GM12801 (cell line): Measurements from ENCODE around the gene ZNRF2.

Experiments used
- TF ChIP-seq, protein P1 (sequence below): IDR thresholded peaks from one replicate; pipeline ENCODE4 v1.5.1; 2011; ENCODE audit warnings: control low read depth; ENCODE audit not compliant: insufficient read length; ENCODE audit errors: extremely low read depth

The ZNRF2 gene

DNA sequence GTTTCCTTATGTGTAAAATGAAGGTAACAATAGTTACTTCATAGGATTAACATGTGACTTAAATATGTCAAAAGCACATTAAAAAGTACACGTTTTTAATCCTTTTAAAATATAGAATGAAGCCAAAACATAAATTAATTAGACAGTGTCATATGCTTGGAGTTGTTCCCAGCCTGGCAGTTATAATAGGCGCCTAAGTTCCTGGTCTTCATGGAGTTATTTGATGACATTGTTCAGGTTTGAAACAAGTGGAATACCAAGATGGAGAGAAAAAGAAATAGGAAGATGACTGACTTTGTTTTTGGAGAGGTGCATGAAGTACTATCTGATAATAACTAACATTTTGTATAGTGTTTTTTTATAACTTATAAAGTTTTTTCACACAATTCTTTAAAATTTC, 67.3 kb downstream of the ZNRF2 start:
- TF ChIP-seq, protein P1, sequence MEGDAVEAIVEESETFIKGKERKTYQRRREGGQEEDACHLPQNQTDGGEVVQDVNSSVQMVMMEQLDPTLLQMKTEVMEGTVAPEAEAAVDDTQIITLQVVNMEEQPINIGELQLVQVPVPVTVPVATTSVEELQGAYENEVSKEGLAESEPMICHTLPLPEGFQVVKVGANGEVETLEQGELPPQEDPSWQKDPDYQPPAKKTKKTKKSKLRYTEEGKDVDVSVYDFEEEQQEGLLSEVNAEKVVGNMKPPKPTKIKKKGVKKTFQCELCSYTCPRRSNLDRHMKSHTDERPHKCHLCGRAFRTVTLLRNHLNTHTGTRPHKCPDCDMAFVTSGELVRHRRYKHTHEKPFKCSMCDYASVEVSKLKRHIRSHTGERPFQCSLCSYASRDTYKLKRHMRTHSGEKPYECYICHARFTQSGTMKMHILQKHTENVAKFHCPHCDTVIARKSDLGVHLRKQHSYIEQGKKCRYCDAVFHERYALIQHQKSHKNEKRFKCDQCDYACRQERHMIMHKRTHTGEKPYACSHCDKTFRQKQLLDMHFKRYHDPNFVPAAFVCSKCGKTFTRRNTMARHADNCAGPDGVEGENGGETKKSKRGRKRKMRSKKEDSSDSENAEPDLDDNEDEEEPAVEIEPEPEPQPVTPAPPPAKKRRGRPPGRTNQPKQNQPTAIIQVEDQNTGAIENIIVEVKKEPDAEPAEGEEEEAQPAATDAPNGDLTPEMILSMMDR = no peak

DNA sequence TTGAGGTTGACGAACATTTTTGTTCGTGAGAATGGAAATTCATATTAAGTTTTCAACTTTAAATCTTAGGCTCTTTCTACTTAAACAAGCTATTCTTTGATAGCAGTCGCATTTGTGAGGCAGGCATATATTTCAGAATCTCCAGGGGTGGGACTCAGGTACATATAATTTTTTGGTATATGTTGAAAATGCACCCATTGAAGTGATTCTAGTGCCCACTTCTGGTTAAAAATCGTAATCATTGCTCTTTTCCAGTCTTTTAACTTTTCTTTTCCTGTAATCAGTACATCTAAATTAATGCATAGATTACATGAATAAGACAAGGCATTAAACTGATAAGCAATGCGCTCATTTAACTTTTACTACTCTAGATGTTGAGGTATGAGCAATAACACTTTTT, 67.8 kb downstream of the ZNRF2 start:
- TF ChIP-seq, protein P1 = no peak

DNA sequence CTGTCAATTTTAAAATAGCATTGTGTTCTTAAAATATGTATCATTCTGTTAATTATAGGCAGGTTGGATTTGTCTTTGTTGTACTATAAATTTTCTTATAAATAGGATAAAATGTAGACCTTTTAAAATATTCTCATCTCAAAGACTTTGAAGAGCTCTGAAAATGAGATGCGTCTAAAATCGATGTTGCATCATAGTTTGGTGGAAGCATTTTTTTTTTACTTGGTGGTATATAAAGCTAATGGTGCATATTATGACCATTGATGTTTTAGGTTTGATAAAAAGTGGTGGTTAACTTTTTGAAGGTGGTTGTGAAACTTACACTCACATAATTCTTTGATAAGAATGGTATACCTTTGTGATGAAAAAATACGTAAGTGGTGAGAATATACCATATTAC, 69.1 kb downstream of the ZNRF2 start:
- TF ChIP-seq, protein P1 = no peak

DNA sequence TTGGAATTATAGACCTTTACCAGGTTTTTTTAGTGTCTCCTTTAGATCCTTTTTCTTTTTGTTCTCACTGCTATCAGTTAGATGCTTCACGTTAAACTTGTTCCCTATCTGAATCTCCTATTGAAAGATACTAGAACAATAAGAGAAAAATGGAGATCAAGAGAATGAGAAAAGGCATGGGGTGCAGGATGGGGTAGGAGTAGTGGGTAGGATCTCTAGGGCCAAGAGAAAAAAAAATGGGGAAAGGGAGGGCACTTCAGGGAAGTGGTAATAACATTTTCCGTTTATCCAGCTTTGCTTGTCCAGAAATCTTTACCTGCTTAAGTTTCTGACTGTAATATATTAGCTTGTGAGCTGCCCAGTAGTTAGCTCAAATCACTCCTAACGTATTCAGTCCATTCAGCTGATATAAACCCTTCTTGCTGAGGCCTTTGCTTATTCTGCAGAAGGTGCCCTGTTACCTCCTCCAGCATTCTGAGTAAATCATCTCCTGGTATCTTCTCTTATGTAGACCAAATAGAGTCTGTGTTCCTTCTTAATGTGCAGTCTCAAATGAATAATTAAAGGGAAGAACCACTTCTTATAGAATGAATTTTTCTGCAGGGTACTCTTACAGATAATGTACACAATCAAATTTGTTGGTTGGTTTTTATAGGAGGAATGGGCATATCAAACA, 69.7 kb downstream of the ZNRF2 start:
- TF ChIP-seq, protein P1 = no peak

DNA sequence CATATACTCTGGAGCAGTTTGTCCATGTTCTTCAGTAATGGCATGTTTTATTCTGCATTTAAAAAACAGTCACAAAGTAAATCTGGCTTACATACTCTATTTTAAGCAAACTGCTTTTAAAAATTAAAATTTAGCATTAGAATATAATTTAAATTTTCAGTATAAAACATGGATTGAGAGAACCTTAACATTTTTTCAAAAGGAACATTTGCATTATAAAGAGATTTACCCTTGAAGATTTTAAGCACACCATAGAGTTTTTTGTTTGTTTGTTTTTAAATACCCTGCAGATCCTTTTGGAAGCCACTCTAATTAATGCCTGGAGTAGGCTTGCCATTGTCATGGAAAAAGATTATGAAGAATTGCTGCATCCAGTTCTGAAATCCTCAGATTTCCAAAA, 70.4 kb downstream of the ZNRF2 start:
- TF ChIP-seq, protein P1 = no peak

DNA sequence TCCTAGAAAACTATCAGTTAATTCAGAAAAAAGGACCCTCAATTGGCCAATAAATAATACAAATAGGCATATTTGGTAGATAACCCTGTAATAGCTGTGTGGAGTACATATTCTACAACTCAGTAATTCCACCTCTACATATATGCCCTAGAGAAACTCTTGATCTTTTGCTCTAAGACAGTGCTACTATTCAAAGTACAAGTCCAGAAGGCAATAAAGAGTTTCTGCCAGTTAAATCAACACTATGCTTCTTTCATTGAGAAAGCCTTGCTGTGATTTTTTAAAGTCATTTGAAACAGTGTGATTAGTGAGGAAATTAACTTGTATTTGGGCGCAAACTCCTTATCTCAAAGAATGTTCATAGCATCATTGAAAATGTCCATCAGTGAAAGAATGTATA, 75.6 kb downstream of the ZNRF2 start:
- TF ChIP-seq, protein P1 = no peak

DNA sequence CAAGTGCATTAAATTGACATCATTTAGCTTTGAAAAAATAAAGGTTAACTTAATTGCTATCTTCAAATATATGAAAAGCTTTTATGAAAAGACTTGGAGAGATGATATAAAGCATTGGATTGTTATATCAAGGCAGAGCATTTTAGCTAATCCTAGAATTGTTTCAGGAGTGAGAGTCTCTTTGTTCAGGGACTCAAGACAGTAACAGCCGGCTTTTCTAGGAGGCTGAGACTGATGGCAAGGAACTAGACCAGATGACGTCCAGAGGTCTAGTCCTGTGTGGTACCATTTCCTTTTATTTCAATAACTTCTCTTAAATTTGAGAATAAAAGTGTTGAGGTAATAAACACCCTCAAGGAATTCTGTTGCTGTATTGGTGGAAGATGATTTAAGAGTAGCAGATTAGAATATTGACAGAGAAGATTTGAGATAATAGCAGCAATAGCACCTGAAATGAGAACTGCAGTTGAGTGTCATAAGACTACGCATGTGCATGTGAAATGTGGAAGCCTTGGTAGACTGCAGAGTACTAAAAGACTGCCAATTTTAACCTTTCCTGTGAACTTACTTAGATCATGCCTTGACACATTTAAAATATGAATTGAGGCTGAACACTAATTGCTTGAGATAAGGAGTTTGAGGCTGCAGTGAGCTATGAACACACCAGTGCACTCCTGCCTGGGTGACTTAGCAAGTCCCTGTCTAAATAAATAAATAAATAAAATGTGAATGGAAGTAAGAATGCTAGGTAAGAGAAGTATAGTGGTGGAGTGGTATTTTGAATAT, 79.6 kb downstream of the ZNRF2 start:
- TF ChIP-seq, protein P1 = no peak
